PC-9 (cell line): ENCODE measurements around the gene KIAA0040.

Experiments
- CTCF ChIP-seq: fragments of 200-600 bp; sonication (generic); conservative IDR thresholded peaks from 2 replicates; pipeline ENCODE4 v1.6.1; 2017; ENCODE audit warnings: mixed run types, antibody characterized with exemption, mild to moderate bottlenecking, moderate library complexity
- EZH2 ChIP-seq: fragments of 200-600 bp; sonication (generic); IDR thresholded peaks from 2 replicates; pipeline ENCODE4 v1.8.0; 2017; ENCODE audit warnings: antibody characterized with exemption, low read depth

- no peak for TF ChIP-seq CTCF
- TF ChIP-seq EZH2, result no peak
Observed at GRCh38 chr1:175206687-175207086, 14.1 kb upstream of the KIAA0040 start.
